Measurements from ENCODE around the gene PHLDB2.
A peak's percentile ranks its signal among the peaks of the same experiment; 100 is the strongest.

Gene PHLDB2

DNA sequence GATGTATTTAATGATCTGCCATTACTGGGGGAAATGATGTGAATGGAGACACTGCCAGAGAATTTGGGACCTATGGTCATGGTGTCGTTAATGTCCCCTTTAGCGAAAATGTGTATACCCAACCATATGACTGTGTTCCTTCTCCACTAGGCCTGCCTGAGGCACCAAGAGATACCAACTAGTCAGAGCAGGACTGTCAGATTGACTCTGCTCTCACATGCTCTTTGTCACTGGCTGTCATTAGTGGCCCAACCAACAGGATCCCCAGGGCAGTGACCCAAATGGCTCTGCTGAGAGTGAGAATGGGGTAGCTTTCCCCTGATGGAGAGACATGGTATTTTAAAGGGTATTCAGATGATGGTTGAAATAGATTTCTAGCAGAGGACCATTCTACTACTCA is 142.5 kb downstream of the PHLDB2 start:
- DNase-seq, result peak; percentile 53

DNA sequence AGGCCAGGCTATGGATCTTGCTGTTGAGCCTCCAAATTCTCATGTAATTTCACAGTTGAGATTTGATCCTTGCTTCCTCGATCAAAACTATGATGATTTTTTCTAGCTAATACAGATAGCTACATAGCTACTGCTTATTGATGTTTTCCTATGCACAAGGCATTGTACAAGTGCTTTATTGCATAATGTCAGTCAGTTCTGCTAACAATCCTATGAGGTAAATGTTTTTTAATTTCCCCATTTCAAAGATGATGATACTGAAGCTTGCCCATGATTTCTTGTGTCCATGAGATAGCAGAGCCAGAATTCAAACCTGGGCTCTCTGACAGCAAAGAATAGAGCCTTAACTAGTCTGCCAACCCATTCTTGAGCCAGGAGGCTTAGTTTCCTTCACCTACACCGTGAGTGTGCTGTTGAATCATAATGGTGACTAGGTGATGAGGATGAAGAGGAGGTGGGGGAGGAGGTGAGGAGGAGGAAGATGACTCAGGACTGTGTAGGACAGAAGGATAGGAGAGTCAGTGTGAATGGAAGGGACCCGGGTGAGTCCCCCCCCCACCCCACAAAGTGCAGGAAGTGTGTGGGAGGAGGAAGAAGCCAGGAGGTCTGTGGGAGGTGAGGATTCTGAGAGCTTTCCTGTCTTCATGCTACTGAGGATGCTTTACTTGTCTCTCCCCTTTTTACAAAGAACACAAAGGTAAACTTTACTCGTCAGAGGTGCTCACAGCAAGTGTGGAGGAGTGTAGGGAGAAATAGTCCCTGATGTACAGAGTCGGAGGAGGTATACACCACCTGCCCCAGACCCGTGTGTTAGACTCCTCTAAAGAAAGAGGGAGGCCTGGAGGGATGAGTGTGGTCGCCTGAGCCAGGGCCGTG is 143.3 kb downstream of the PHLDB2 start:
- peak; percentile 76 for DNase-seq

DNA sequence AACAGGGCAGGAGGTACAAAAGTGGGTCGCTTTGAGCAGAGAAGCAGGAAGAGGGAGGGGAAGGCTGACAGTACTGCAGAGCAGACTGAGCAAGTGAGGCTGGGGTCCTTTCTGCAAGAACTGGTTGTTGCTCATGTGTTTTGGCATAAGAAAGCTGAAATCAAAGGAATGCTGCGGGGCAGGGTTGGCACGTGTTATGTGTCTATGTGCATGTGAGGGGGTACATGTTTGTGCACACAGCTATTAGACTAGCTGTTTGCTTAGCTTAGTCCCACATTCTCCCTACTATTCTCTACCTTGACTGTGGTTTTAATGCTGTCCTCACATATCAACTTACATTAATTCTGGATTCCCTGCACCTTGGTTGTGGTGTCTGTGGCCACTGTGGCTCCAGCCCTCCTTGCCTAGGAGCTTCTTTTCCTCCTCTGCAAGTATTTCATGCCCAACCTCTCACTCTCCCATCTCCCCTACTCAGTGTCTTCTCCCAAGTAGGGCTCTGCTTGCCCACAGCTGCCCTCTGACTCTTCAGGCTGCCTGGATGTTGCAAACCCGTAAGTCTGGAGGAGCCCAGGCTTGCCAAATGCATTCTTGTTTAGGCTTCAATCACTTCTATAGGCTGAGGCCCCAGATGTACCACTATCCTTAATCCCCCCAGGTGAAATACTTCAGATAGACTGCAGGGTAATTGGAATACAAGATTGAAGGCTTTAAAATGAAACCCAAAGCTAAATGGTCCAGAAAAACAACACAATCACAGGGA is 144.4 kb downstream of the PHLDB2 start:
- DNase-seq, result no peak

DNA sequence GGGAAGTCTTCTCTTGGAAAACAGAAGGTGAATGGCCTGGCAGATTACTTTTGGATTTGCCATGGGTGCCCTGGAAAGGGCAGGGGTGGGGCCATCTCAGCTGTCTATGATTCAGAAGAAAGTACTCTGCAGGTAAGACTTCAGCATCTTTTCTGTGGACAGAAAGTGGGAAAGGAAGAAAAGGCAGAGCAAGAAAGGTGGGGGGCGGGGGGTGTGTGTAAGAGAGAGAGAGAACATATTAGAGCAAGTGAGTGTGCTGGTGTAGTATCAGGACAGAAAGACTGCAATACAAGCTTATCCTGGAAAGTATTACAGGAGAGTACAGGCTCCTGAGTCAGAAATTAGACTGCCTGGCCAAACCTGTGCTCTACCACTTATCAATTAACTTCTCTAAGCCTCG is 145.1 kb downstream of the PHLDB2 start:
- DNase-seq, result no peak

DNA sequence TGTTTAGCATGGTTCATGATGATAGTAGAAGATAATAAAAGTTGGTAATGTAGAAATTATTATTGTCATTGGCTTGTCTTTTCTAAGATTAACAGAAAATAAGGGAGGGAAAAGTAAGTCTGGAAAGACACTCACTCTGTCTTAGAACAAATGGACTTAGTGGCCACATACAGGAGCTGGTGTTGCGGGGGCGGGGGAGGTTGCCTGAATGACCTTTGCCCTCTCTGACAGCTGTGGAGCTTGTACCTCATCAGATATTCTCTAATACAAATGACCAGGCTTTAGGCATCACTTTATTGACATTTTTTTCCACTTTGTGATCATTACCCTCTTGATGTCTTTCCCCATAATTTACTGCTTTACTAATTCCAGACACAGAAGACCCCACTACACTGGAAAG is 145.6 kb downstream of the PHLDB2 start:
- no peak for DNase-seq

DNA sequence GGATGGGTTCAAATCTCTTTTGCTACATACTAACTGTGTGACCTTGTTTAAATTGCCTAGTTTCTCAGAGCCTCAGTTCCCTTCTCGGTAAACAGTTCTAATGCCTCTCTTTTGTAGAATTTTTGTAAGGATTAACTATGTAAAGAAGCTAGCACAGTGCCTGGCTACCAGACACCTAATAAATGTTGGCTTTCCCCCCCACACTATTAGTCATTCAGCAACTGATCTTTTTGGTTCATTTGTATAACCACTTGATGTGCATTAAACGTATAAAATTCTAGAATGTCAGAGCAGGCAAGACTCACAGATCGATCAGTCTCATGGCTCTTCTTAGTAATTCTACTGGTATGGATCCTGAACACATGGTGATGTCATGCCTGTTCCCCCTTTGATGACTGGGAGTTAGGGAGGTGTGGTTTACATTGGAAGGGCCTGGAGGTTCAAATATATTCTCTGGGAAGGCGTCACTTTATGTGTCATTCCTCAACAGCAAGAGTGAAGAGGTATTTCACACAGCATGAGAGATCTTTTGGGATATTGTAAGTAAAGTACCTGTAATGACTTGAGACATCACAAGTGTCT is 146.1 kb downstream of the PHLDB2 start:
- no peak for DNase-seq

DNA sequence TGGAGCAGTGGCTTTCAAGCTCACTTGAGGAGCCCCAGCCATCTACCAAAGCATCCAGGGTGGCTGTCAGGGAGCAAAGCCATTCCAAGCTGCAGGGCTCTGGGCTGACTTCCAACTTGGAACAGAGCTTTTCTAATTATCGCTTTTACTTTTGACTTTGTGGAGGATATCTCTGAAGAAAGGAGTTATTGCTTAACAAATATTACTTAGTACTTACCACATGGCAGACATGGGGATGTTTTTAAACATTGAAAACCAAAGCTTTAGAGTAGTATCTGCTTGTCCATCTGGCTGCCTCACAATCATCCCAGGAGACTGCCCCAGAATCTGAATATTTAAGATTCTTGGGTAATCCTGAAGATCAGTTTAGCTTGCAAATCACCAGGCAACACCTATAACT is 148.6 kb downstream of the PHLDB2 start:
- DNase-seq, result no peak

DNA sequence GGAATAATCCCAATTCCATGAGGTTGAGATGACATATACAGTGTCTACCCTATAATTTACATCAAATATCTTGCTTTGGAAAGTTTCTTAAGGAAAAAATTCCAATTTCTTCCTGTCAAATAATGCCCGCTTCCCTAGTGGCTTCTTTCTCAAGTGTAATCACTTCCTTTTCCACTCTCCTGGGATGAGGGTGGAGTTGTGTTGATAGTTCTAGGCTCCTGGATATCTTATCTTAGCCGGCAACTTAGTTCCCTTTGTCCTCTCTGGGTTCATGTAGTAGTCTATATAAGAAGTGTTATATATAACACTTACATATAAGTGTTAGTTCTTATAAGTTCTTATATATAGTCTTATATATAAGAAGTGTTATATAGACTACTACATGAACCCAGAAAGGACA is 150.6 kb downstream of the PHLDB2 start:
- DNase-seq, result no peak

DNA sequence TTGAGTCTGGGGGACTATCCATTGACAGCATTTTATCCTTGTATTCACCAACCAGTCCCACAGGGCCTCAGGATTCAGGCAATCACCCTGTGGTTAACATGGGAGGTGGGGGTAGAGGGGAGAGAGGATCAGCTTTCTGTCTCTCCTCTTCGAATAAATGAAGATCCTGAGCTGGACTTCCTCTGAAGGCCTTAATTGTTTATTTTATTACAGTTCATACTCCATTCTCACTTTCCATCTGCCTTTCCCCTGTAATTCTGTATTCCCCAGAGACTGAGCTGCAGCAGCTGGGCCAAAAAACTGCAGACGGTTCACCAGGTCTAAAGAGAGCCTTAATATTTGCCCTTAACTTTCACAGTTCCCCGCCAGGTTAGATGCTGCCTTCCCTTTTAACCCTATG is 151.6 kb downstream of the PHLDB2 start:
- no peak for DNase-seq

DNA sequence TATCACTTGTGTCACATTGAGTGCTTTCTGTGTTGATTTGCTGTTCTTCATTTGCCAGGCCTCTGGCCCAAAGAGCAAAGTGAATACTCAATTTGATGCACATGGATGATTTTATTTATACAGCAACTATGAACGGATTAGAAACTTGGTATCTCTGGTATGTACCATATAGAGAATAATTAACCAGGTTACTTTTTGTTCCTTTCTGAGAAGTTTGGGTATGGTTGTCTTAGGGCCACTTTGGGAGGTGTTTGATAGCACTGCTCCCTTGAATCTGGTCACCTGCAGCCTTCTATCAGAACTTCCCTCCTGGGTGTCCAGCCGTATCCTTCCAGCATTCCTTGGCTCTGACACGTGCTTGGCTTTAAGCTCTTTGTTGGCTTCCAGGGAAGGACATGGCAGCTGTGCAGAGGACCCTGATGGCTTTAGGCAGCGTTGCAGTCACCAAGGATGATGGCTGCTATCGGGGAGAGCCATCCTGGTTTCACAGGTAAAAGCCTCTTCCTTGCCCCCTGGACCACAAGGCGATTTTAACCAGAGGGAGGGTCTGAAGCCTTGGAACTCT is 152.4 kb downstream of the PHLDB2 start:
- no peak for DNase-seq

DNA sequence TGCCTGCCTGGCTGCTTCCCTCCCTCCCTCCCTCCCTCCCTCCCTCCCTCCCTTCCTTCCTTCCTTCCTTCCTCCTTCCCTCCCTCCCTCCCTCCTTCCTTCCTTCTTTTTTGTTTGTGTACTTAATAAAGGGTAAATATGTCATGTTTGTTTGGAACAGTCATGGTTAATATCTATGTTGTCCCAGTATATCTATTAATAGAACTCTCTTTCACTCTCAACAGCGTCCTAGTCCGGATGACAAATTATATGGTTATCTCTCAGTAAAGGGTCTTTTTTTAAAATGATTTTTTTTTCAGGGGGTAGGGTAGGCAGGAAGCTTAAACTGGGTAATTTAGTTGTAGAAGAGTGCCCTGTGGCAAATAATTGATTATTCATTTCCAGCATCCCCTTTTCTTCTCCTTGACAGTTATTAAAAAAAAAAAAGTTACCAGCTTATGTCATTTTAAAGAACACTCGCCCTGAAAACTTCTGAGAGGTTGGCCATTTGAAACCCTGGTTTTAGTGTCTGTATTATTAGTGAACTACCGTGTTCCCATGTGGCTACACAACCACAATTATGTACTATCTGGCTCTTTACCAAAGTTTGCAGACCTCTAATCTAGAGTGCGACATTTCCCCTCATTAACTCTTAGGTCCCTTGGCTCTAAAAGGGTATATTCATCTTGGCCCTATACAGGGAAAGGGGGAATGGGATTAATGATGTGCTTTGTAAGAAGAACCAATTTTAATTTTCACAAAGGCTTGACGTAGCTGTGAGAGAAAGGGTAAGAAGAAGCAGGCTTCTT is 153.3 kb downstream of the PHLDB2 start:
- DNase-seq, result no peak

DNA sequence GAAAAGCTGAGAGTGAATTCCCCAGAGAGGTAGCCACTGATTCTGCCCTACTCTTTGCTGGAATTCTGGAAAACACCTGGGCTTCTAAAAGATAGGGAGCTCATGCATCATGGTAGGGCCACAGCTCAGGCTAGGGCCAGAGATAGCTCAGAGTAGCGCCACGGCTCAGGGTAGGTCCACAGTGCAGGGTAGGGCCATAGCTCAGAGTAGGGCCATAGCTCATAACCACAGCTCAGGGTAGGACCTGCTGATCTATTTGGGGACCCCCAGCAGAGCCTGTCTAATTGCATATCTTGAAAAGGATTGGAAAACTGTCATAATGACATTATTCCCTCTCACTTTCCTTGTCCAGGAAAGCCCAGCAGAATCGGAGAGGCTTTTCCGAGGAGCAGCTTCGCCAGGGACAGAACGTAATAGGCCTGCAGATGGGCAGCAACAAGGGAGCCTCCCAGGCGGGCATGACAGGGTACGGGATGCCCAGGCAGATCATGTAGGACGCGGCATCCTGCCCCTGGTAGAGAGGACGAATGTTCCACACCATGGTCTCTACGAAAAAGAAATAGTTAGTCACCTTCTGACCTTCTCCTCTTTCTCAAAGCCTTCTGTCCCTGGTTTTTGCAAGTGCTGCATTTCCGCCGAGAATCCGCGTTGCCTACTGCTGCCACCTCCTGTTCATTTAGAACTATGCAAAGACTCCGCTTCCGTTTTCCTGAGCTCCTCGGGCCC is 154.2 kb downstream of the PHLDB2 start:
- DNase-seq, result peak; percentile 76

DNA sequence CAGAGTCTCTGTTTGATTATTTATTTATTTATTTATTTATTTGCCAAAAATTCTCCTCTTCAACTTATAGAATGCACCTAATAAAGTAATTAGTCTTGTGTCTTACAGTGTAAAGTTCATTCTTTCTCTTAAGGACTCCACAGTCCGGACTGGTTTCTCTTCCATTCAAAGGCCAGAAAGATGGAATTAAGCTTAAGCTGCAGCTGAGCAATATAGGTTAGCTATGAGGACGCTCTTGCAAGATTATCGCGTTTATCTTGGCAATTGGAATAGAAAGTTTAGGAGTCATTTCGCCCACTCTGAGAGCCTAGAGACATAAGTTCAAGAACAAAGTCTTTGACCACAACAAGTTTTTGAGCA is 154.7 kb downstream of the PHLDB2 start:
- DNase-seq, result no peak

DNA sequence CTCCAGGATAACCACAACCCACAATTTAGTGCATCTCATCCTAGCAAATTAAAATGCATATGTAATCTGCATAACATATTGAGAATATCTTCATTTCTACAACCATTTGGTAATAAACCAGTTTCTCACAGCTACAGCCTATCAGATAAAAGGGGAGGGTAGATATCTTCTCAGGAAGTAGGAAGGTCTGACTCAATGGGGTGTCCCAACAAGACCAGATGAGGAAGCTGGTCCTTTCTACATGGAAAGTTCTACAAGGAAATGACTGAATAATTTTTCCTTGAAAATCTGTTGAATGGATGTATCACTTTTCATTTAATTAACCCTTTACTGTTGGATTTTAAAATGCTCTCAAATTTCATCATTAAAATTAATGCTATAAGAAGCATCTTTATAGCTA is 158.0 kb downstream of the PHLDB2 start:
- DNase-seq, result no peak

DNA sequence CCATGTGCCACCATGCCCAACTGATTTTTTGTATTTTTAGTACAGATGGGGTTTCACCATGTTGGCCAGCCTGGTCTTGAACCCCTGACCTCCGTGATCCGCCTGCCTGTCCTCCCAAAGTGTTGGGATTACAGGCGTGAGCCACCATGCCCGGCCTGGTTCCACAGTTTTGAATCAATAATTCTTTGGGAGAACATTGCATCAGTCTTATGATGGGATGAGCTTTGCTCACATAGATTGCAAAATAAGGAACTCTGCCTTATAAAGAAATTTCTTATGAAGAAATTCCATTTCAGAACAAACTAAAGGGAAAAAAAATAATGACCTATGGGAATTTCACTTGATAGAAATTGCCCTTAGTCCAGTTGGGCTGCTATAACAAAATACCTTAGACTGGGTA is 159.6 kb downstream of the PHLDB2 start:
- DNase-seq, result no peak

DNA sequence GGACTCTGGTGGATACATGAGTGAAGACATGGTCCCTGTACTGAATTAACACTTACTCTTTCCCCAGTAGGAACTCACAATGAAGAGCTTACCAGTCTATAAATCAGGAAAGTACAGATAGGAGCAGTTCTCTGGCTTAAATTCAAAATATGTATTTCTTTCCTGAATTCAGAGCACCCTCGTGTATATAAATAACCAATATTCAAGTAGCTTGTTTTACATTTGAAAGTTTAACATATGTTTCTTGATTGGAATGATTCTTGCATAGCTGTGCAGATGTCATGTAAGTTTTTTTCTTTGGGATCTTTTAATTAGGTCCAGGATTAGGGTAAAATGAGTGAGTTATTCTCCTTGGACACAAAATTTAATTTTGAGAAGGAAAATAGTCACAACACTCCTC is 160.7 kb downstream of the PHLDB2 start:
- no peak for DNase-seq

DNA sequence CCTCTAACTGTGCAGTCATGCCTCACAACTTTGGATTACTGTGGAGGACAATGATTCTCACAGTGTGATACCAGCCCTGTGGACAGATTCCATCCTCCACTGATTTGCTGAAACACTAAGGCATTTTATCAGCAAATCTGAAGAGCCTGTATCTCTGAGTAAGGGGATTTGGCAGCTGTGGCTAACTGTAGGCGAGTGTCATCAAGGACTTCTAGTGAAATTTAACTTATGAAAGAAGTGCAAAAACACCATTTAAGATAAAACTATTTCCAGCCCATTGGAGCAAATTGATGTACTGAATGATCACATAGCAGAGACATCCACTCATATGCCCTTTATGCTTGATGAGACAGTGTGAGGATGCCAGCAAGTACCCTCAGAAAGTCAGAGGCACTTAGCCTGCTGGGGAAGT is 161.6 kb downstream of the PHLDB2 start:
- DNase-seq, result no peak
